Gastroesophageal sphincter (tissue), 4 donors: ENCODE data around the gene FOSL2. TPM values are rescaled to one million over a fixed set of nuclear protein-coding genes. Genes with fewer than 3 reads are reported as not detected.

ENCODE experiments used
- ATAC-seq: fragments of 150-250 bp; one replicate; pipeline ENCODE4 v1.9.1; 2016; ENCODE audit warnings: mild to moderate bottlenecking, moderate library complexity
- H3K27ac ChIP-seq, 4 donors: fragments of 200-600 bp; sonication (generic) in 3 of 4; 1 replicate in 3 of 4; 2 replicates in 1 of 4; pipeline ENCODE4 v1.5.1; 2016 to 2019
- H3K27me3 ChIP-seq: fragments of 200-600 bp; sonication (generic); one replicate; pipeline ENCODE4 v1.5.1; 2019
- H3K36me3 ChIP-seq, 2 donors: fragments of 200-600 bp; sonication (generic); one replicate each; pipeline ENCODE4 v1.5.1; 2019; ENCODE audit warnings: control low read depth in 1 of 2
- H3K4me1 ChIP-seq, 3 donors: fragments of 200-600 bp; sonication (generic); 1 replicate in 2 of 3; 2 replicates in 1 of 3; pipeline ENCODE4 v1.5.1; 2016 to 2019; ENCODE audit warnings: control low read depth in 2 of 3
- H3K4me3 ChIP-seq, 2 donors: fragments of 200-600 bp; sonication (generic); one replicate each; pipeline ENCODE4 v1.5.1; 2019; ENCODE audit warnings: mild to moderate bottlenecking in 1 of 2, moderate library complexity in 1 of 2
- H3K9me3 ChIP-seq, 3 donors: fragments of 200-600 bp; sonication (generic); one replicate each; pipeline ENCODE4 v1.5.1; 2017 to 2019; ENCODE audit warnings: control low read depth in 2 of 3
- EP300 ChIP-seq: sonication (generic); formaldehyde crosslinking; IDR thresholded peaks from one replicate; pipeline ENCODE4 v1.6.1; 2017; ENCODE audit warnings: antibody characterized with exemption, mild to moderate bottlenecking
- POLR2A ChIP-seq, 2 donors: fragments of 450-650 bp; IDR thresholded peaks; one replicate each; pipeline ENCODE4 v1.6.1; 2017; ENCODE audit warnings: antibody characterized with exemption in 2 of 2, mild to moderate bottlenecking in 2 of 2, moderate library complexity in 1 of 2
- POLR2AphosphoS5 ChIP-seq: sonication (generic); formaldehyde crosslinking; IDR thresholded peaks from one replicate; pipeline ENCODE4 v1.6.1; 2017; ENCODE audit warnings: antibody characterized with exemption
- WGBS, 2 donors: methylation state at CpG; one replicate each; pipeline ENCODE4 v1.1.5; 2018; ENCODE audit warnings: low coverage in 1 of 2; 5-methylcytosine and 5-hydroxymethylcytosine counted together
- total RNA-seq, 4 donors: library from RNA; depleted of rRNA; stranded (reverse); fragments of >200 nt; gene quantifications; one replicate each; pipeline ENCODE4 v1.1.0, GENCODE V29; 2016
- TF ChIP-seq, protein P1 (sequence below), 4 experiments: fragments of 200-600 bp in 2 of 4; fragments of 450-650 bp in 2 of 4; sonication (generic) in 1 of 4; IDR thresholded peaks; one replicate each; pipeline ENCODE4 v1.5.1; 2017 to 2019; ENCODE audit warnings: antibody characterized with exemption in 4 of 4, mild to moderate bottlenecking in 2 of 4, moderate library complexity in 2 of 4

The FOSL2 gene
- total RNA-seq, 4 donors from 2014 or later = 75.3 to 152 (median 132) TPM

DNA sequence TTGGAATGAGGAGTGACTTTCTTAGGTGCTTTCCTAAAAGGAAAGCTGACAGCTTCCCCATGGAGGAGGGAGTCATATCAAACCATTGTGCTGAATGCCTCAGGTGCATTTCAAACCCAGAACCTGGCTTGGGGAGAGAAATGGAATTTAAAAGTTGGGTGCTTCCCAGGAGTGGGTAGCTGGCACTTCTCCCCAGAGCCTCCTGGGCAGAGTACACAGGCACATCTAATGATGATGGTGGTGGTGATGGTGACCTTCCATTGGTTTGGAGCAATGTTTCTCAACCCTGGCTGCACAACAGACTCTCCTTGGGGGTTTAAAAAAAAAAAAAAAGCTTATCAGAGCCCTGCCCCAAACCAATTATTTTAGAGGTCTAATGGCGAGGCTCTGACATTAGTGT is 8.3 kb downstream of the FOSL2 start:
- Histone ChIP-seq H3K9me3 (no peaks in the 10 kb centered on the region), H3K27ac (peak overlapping the region in 3 of 4 donors; percentile 60 to 100 (median 99)), H3K4me1 (peaks cover 32 to 89% (median 48%) of the 10 kb centered on the region in 3 donors), H3K4me3 (peak overlapping the region in 1 of 2 donors; percentile 18), H3K36me3 (peaks cover 2 to 64% of the 10 kb centered on the region in 2 donors), H3K27me3 (no peaks in the 10 kb centered on the region)
- ATAC-seq = no peak
- TF ChIP-seq, protein P1, sequence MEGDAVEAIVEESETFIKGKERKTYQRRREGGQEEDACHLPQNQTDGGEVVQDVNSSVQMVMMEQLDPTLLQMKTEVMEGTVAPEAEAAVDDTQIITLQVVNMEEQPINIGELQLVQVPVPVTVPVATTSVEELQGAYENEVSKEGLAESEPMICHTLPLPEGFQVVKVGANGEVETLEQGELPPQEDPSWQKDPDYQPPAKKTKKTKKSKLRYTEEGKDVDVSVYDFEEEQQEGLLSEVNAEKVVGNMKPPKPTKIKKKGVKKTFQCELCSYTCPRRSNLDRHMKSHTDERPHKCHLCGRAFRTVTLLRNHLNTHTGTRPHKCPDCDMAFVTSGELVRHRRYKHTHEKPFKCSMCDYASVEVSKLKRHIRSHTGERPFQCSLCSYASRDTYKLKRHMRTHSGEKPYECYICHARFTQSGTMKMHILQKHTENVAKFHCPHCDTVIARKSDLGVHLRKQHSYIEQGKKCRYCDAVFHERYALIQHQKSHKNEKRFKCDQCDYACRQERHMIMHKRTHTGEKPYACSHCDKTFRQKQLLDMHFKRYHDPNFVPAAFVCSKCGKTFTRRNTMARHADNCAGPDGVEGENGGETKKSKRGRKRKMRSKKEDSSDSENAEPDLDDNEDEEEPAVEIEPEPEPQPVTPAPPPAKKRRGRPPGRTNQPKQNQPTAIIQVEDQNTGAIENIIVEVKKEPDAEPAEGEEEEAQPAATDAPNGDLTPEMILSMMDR (IDR thresholded peaks at IDR 0.05) = no peak
- 86 to 100% methylated on average over 1 of the region's 1 CpG for WGBS, 2 donors

DNA sequence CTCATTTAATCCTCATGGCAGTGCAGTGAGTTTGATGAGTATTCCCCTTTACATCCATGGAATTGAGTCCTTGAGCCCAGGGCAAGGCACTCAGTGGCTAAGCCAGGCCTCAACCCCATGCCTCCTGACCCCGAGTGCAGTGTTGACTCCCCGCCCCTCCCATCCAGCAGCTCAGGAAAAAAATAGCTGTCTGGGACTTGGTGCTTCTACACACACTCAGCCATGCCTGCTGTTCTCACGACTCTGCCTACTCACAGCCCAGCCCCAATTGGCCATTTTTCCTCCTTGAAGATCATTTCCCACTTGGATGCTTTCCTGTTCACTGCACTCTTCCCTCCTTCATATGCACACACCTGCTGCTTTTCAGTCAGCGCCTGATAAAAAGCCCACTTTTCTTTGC is 8.8 kb downstream of the FOSL2 start:
- H3K4me1 ChIP-seq = peaks cover 32 to 94% (median 51%) of the 10 kb centered on the region in 3 donors
- H3K36me3 ChIP-seq = peaks cover 2 to 69% of the 10 kb centered on the region in 2 donors
- TF ChIP-seq, protein P1 (IDR thresholded peaks at IDR 0.05) = no peak
- TF ChIP-seq EP300 (no peak), POLR2A (IDR thresholded peaks at IDR 0.05) (no peak), POLR2AphosphoS5 (no peak)
- H3K4me3 ChIP-seq = no peak overlapping the region
- H3K9me3 ChIP-seq = no peaks in the 10 kb centered on the region
- no peaks in the 10 kb centered on the region for H3K27me3 ChIP-seq
- ATAC-seq = no peak
- H3K27ac ChIP-seq = peak overlapping the region in 3 of 4 donors; percentile 14 to 100 (median 99)
- 33 to 52% methylated on average over 2 to 3 of the region's 4 CpGs for WGBS, 2 donors

DNA sequence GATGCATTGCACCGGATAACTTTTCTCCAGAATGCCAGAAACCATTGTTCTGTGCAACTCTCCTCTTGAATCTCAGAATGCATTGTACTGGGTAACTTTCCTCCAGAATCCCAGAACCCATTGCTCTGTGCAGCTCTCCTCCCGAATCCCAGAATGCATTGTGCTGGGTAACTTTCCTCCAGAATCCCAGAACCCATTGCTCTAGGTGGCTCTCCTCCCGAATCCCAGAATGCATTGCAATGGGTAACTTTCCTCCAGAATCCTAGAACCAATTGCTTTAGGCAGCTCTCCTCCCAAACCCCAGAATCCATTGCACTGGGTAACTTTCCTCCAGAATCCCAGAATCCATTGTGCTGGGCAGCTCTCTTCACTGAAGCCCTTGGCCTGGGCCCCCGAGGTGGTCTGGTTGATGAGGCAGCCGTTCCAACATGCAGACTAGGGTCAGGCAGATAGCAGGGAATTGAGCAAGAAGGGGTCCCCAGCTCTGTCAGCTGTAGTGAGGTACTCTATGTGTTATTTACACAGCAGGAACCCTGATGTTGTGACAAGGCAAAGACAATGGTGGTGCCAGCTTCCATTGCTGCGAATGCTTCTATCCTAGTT is 9.4 kb downstream of the FOSL2 start:
- H3K36me3 ChIP-seq = peaks cover 2 to 75% of the 10 kb centered on the region in 2 donors
- H3K4me3 ChIP-seq = no peak overlapping the region

DNA sequence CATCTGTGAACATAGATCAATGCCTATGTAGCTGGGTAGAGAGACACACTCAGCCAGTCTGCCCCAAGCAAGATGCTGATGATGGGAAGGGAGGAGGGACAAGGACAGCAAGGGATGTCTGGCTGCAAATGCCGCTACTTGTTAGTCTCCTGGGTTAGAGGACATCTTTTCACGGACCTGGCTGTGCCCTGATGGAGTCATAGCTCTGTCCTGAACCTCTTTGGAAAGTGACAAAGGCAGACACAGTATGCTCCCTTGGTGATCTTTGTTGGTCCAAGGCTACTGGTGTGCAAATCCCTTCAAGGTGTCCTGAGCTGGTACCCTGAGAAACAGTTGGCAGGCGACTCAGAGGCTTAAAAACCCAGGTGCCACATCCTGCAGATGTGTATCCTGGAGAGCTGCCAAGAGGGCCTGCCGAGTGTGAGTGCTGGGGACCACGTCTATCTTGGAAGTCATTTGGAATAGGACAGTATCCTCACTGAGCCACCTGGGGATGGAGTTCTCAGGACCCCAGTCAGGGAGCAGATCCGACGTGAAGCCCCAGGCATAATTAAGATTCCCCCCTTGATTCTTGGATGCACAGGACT is 10.8 kb downstream of the FOSL2 start:
- no peak for ATAC-seq
- Histone ChIP-seq H3K36me3 (peaks cover 2 to 88% of the 10 kb centered on the region in 2 donors), H3K27ac (peak overlapping the region in 1 of 4 donors; percentile 10), H3K9me3 (no peaks in the 10 kb centered on the region), H3K27me3 (no peaks in the 10 kb centered on the region), H3K4me3 (no peak overlapping the region), H3K4me1 (peaks cover 22 to 98% (median 48%) of the 10 kb centered on the region in 3 donors)
- TF ChIP-seq EP300 (no peak), POLR2AphosphoS5 (no peak), POLR2A (IDR thresholded peaks at IDR 0.05) (no peak)
- TF ChIP-seq, protein P1 (IDR thresholded peaks at IDR 0.05) = no peak
- 63% methylated on average over 3 to 4 of the region's 7 CpGs for WGBS, 2 donors

More for the DNA sequence above, 9.4 kb downstream of the FOSL2 start:
- WGBS, 2 donors = 60 to 85% methylated on average over 1 to 3 of the region's 6 CpGs
- Histone ChIP-seq H3K27me3 (no peaks in the 10 kb centered on the region), H3K9me3 (no peaks in the 10 kb centered on the region), H3K27ac (peak overlapping the region in 3 of 4 donors; percentile 16 to 99 (median 25)), H3K4me1 (peaks cover 32 to 98% (median 56%) of the 10 kb centered on the region in 3 donors)
- no peak for ATAC-seq
- TF ChIP-seq EP300 = no peak
- TF ChIP-seq, protein P1 (IDR thresholded peaks at IDR 0.05) = no peak
- no peak for TF ChIP-seq POLR2A (IDR thresholded peaks at IDR 0.05)
- TF ChIP-seq POLR2AphosphoS5 = no peak

DNA sequence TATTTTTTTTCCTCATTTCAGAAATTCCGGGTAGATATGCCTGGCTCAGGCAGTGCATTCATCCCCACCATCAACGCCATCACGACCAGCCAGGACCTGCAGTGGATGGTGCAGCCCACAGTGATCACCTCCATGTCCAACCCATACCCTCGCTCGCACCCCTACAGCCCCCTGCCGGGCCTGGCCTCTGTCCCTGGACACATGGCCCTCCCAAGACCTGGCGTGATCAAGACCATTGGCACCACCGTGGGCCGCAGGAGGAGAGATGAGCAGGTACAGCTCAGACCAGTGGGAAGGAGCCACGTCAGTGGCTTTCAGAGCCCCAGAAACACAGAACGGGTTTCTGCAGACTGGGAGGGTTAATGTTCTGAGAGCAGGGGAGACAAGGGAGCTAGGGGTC is 11.4 kb downstream of the FOSL2 start:
- Histone ChIP-seq H3K27me3 (no peaks in the 10 kb centered on the region), H3K27ac (peak overlapping the region in 2 of 4 donors; percentile 10 to 45), H3K36me3 (peaks cover 2 to 88% of the 10 kb centered on the region in 2 donors), H3K9me3 (no peaks in the 10 kb centered on the region), H3K4me3 (no peak overlapping the region), H3K4me1 (peaks cover 16 to 98% (median 42%) of the 10 kb centered on the region in 3 donors)
- no peak for ATAC-seq
- WGBS, 2 donors = 79 to 100% methylated on average over 1 to 6 of the region's 11 CpGs
- no peak for TF ChIP-seq EP300
